HG03571 (cell line): ENCODE results near the gene TRPC6.
"Not testable (repeated sequence)": the region's sequence is repeated elsewhere in the genome, so short reads cannot be mapped to it uniquely, and the experiment has no call there.

Experiments
- ATAC-seq: cut with Tn5 transposase; IDR thresholded peaks from one replicate; pipeline ENCODE4 v1.9.1; 2021; ENCODE audit not compliant: unreplicated experiment

Gene TRPC6

DNA sequence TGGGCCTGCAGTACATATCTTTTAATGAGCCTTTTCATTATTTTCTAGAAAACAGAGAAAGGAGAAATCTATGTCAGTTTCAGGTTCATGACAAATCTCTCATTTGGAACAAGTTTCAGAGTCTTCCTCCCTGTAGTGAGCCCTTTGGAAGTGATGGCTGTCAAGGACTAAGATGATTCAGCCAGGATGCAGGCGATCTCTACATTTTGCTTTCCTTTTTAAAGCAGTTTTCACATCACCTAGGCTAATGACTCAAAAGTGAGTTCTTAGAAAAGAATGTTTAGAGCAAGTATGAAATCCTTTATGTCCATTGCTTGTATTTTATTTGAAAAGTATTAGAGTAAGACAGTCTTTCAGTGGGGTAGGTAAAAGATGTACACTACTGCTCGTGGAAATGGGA, 130.1 kb downstream of the TRPC6 start:
- ATAC-seq: no peak

DNA sequence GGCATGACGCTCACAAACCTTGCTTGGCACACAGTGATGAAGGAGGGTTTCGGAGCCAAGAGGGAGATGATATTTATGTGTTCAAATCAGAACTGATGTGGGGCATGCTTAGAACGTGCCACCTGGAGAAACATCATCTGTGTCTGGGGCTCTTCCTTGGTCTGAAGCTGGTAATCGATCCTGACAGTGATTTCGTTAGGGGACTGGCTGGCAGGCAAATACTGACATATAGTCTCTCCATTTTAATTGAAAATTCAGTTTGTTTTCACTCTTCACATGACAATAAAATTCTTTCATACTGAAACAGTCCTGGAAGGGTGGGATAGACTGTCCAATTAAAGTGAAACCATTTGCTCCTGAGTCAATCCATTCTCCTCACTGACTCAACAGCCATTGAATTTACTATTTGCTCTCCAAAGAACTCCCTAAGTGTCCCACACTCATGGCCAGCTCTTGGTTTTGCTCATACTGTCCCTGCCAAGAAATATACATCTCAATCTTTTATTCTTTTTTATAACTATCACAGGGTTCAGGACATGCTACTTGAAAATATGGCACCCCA, 134.8 kb downstream of the TRPC6 start:
- no peak for ATAC-seq

DNA sequence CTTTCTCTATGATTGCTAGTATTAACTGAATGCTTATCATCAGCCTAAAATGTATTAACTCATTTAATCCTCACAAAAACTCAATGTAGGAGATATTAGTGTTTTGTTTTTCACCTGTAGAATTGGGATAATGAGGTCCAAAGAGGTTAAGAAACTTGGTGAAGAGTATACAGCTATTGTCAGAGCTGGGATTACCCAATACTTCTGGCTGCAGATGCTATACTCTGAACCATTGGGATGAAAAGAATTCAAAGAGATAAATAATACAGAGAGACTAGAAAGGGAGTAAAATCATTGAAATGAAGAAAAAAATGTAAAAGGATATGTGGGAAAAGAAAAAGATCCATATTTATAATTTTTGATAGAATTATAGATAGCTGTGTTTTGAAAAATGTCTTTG, 137.1 kb downstream of the TRPC6 start:
- no peak for ATAC-seq

DNA sequence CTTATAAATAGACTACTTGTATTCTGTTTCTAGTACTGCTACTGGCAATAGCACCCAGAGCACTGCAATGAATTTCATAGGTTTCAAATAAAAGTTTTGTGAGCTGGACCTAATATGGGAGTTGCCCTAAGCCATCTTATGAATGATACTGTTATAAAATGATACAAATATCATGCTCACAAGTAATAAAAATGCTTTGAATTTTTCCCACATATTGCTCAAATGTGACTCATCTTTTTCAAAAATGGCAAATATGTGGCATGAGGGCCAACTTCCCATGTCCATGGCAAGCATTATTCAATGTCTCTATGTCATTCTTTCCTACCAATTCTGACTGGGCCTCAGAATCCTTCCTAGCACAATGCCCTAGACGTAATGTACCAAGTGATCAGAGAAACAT, 137.6 kb downstream of the TRPC6 start:
- ATAC-seq: no peak

DNA sequence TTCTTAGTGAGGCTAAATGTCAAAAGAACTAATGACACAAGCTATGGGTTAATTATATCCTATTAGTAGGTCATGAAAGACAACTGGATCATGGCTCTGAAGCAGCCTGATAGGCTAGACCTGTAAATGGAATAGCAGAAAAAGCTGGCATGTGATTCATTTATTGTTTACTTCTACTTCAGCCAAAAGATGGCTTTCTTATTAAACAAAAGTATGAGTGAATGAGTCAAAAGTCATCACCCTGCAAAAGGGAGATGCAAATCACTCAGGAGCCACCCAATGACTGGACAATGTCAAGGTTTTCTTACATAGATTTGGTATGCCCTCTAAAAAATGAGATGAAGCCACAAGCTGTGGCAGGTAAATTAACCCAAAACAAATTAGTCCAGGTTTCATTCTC, 138.0 kb downstream of the TRPC6 start:
- no peak for ATAC-seq

DNA sequence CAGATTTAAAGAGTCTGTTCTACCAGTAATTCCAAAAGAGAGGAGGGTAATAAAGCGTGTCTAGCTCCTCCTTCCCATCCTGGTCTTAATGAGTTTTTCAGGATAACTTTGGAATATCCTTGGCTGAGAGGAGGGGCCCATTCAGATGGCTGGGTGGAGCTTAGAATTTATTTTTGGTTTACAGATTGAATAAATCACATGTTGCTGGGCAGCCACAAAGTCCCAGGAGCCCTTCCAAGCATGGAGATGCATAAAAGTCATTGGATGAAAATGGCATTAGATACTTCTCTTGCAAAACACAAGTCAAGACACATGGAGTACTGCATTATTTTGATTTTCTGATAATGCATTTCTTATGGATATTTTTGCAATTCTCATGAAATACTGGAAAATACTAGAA, 139.0 kb downstream of the TRPC6 start:
- ATAC-seq: no peak

DNA sequence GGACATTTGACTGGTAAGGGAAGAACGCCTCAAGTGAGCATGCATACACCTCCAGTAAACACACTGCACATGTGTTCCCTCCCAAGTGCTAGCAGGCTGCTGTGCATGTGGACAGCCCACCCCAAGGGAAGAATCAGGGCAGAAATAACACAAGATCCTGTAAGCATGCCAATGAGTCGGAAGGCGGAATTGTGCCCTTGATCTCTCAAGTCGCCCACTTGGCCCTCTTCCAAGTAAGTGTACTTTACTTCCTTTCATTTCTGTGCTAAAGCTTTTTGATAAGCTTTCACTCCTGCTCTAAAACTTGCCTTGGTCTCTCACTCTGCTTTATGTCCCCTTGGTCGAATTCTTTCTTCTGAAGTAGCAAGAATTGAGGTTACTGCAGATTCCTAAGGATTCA, 139.6 kb downstream of the TRPC6 start:
- no peak for ATAC-seq

DNA sequence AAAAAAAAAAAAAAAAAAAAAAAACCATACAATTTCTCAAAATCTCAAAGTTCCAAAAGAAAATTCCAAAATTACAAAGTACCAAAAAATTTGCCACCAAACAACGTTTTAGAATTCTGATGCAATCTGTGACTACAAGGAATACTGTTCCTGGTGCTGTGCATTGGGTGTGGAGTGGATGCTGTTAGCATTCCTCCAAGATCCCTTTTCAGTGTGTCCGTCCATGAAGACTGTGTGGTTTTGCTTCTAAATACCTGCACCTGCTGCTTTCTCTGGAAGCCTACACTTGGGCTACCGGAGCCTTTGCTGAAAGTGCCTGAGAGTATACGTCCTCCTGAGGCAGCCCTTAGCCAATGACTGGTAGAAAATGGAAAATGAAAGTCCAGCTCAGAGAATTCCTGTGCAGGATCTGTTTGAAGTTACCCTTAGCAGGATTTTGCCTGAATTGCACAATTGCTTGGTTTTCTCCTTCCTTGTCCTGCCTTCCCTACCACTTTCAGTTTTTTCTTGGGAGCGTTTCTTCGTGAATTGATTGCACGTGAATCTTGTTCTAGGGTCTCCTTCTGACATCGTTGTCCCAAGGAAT, 140.8 kb downstream of the TRPC6 start:
- no peak for ATAC-seq

DNA sequence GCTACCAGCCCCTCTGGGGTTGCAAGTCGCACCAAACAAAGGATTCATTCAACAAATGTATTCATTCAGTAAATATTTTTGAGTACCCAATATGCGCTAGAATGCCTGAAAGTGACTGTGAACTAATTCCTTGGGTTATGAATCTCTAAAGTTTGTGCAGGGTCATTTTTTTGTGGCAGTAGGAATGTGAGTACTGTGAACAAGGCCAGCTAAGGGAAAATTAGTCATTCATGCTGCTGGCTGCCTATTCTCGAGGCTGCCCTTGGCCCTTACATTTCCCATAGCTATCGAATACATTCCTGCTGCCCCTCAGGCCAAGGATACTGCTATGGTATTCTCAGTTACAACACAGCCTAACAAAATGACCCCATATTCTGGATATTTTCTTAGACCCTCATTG, 141.6 kb downstream of the TRPC6 start:
- no peak for ATAC-seq

DNA sequence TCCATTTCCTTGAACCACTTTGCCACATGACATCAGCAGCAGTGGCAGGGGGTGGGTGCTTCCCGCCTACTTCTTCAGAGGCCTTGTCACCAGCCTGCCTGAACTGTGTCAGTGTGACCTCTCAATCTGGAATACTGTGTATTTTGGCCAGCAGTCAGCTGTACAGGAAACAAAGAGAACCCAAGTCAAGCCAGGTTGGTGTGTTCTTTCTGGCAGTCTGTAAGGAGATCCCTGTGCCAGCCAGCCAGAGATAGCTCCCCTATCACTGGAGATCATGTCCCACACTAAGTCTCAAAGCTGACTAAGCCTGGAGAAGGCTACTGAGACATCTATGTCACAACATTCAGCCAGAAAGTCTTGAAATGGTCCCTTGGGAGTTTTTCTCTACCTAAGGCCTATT, 142.1 kb downstream of the TRPC6 start:
- no peak for ATAC-seq

DNA sequence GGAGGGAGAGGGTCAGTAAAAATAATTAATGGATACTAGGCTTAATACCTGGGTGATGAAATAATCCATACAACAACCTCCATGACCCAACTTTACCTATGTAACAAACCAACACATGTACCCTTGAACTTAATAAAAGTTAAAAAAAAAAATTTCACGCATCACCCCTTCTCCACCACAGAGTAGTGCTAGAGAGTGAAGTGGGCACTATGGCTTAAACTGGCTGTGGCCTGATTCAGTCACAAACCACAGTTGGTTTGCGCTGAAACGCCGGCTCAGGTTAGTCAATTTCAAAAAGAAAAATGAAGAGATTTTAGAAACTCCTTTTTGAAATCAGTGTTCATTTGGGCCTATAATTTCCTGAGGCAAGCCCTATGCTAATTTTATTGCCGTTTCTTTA, 144.3 kb downstream of the TRPC6 start:
- no peak for ATAC-seq

DNA sequence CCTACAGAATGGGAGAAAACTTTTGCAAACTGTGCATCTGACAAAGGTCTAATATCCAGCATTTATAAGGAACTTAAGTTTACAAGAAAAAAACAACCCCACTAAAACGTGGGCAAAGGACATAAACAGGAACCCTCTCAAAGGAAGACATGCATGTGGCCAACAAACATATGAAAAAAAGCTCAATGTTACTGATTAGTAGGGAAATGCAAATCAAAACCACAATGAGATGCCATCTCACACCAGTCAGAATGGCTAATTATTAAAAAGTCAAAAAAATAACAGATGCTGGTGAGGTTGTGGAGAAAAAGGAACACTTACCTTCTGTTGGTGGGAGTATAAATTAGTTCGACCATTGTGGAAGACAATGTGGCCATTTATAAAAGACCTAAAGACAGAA, 145.1 kb downstream of the TRPC6 start:
- ATAC-seq: not testable (repeated sequence)

DNA sequence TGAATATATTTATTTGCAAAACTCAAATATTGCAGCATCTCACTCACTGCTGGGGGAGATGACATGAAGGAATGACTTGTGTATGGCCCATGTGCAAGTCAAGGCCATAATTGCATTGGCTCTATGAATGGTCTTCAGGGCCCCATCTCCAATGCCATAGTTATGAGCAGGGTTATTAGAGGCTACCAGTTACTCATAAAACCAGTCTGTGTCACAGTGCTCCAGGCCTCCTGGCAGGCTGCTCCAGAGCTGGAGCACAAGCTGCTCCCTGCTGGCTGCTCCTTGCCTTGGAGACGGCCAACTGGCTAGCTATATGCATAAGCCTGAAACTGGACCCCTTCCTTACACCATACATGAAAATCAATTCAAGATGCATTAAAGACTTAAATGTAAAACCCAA, 145.7 kb downstream of the TRPC6 start:
- ATAC-seq: no peak

DNA sequence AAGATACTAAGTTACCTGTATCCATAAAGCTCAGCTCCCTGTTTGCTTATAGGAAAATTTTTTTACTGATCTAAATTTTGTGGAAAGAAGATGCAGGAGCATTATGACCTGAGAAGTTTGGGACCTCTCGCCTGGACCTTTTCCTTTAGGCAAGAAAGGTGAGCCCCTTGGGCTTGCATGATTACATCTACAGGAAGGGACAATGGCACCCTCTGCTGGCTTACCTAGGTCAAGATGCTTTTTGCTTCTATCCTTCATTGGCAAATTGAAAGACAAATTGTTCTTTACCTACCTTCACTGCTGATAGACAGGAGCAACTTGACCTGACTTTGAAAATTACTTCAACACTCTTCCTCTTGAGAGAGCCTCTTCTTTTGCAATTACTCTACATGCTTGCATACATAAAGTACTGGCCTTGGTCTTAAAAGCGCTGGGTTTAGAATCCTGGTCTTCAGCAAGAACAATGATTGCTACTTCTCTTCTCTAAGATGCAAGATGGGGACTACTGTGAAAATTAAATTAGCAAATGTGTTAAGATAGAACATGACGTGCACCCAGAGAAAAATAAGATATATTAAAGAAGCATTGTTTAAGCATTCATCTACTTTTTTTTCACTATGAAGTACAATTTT, 147.2 kb downstream of the TRPC6 start:
- no peak for ATAC-seq

DNA sequence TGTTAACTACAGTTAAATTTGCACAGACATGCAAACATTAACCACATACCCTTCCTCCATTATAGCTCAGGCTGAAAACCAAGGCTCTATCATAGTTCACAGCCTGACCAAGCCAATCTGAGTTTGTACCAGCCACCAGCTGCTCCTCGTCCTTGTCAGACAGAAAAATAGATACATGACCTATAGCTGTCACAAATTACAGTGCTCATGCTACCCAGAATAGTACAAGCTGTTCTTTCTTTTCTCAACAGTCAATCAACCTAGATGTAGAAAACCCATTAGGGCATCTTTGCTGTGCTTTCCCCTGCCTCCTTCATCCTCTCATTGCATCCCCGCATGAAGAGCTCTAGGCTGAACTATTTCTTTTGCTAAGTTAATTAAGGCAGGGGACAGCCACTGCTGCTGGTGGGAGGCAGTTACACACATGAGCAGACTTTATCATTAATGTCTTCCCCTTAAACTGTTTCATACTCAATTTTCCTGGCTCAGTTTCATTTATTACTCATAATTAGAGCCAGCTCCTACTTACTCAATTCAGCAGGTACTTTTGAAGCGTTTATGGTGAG, 148.3 kb downstream of the TRPC6 start:
- ATAC-seq: no peak

DNA sequence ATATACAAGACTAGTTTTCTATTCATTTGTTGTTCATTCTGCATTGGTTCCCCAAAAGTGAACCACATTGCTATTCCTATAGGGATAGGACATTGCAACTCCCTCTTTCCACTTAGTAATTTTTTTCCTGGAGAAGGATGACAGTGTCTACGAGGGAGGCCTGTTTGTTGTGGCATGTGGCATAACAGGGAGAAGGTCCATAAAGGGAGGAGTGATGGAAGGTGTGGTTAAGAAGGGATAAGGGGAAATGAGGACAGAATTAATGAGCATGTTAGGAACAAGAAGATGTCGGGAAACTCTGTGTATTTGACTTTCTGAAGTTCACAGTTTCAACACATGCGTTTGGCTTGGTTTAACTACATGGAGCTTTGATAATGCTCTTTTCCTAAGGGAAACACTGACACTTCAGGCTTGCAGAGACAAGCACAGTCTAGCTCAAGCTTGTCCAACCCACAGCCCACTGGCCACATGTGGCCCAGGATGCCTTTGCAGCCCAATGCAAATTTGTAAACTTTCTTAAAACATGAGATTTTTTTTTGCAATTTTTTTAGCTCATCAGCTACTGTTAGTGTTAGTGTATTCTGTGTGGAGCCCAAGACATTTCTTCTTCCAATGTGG, 149.7 kb downstream of the TRPC6 start:
- no peak for ATAC-seq

DNA sequence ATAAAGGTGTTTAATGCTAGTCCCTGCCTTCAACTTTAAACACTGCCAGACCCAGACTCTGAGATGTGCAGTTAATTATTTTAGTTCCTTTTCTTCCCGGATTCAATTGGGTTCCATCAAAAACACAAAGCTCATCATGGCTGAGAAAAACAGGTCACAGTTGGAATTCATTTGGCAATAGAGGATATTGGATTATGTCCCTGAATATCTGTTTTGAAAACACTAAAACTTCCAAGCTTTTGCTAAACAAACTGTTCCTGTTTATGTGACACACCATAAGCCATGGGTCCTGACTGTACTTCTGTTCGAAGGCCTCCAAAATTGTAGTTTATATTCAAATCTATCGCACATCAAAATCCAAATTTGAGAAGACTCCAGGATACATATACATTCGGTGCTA, 150.7 kb downstream of the TRPC6 start:
- ATAC-seq: no peak

DNA sequence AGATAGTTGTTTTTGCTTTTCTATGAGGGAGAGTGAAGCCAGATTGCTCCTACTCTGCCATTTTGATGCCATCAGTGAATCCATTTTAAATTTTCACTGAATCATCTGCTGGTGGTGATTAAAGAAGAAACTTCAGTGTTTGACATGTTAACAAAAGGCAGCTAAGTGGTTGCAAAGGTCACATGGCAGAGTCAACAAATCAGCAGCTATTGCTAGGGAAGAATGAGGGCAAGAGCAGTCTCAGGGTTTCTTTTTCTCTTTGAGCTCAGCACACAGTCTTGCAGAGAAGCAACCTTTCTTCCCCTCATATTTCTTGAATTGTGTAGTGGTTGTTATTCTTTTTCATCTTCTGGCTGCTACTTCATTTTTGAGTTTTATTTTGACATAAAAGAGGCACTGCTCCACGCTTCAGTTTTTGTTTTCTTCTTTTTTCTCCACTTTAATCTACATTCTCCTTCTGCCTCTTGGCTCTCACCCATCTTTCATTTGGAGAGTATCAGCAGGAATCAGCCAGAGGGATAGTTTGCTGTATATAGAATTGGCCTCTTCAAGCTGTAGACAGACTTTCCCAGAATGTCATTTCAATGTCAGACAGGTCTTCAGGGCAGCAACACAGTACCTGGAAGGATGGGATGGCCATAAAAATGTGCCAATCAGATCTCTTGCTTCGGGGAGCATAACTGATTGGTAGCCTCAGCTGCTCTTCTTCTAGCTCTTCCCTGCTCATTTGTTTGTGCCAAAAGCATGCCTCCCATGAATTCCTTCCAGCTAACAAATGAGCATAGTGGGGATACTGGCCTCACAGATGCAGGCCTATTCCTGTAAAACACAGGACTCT, 153.9 kb downstream of the TRPC6 start:
- ATAC-seq: no peak

DNA sequence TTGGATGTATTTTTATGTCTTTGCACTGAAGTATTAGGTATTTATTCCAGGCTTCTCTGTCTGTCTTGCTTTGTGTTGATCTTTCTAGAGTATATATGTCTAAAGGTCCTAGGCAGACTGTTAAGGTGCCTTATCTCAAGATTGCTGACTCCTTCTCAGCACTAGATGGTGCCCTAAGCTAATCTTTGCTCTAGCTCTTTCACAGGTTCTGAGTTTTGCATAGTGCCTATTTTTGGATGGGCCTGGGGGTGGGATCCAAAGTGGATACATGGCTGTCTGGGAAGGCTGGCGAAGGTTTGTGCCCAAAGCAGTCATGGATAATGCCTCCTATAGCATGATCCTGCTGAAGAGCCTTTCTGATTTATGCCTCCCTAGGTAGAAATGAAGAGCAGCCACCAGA, 154.9 kb downstream of the TRPC6 start:
- no peak for ATAC-seq

DNA sequence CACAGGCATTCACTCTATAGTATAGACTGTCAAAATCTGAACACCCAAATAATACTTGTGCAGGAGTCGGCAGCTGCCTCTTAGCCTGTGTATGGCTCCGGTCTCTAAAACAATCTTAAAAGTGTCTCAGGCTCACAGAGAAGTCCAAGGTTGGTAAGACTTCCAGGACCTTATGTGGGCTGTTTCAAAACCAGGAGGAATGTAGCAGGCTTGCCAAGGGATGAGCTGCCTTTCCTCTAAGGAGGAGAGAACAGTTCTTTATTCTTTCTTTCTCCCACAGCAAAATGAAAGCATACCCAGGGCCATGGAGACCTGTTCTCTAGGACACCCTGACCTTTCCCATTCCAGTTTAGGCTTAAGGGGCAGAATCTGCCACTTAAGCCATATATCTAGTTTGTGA, 176.5 kb downstream of the TRPC6 start:
- no peak for ATAC-seq
